AG04450 (cell line): ENCODE measurements around the gene IP6K3. TPM values are rescaled to one million over a fixed set of nuclear protein-coding genes. Genes with fewer than 3 reads are reported as not detected.

Experiments used
- CTCF ChIA-PET: fragments of 300-600, 350-600 bp; formaldehyde crosslinking; extraction: SDS; loops from one replicate; lab custom pipeline; 2022; ENCODE audit warnings: antibody characterized with exemption, inconsistent platforms; lab: Charles Lee
- POLR2A ChIA-PET: fragments of 350-600 bp; formaldehyde crosslinking; extraction: SDS; loops from one replicate; lab custom pipeline; 2021; ENCODE audit warnings: antibody characterized with exemption, inconsistent platforms; lab: Yijun Ruan, JAX
- DNase-seq: peaks from one replicate; pipeline ENCODE4 v3.0.0-alpha.2; 2011; ENCODE audit warnings: low read depth, low spot score
- H3K27ac ChIP-seq: one replicate; pipeline ENCODE4 v1.5.1; 2012; ENCODE audit warnings: low read depth, low read length, control low read depth
- H3K27me3 ChIP-seq: one replicate; pipeline ENCODE4 v1.6.0; 2012; ENCODE audit warnings: low read length; ENCODE audit not compliant: control insufficient read depth, insufficient read depth
- H3K4me3 ChIP-seq: 2 replicates; pipeline ENCODE4 v1.5.1; 2011; ENCODE audit warnings: mild to moderate bottlenecking, low read depth, low read length, control low read depth
- H3K9me3 ChIP-seq: 2 replicates; pipeline ENCODE4 v1.5.1; 2012; ENCODE audit warnings: low read length; ENCODE audit not compliant: control insufficient read depth, insufficient read depth
- CTCF ChIP-seq: IDR thresholded peaks from 2 replicates; pipeline ENCODE4 v1.5.1; 2011; ENCODE audit warnings: low read depth, low read length, control low read depth, inconsistent platforms
- polyA plus RNA-seq: library from polyadenylated mRNA; depleted of rRNA; stranded (reverse); fragments of >200 nt; gene quantifications from 2 replicates; pipeline ENCODE4 v1.2.3, GENCODE V29; 2011

IP6K3 gene
- polyA plus RNA-seq, 1 experiment, result 1.1 TPM

- no peak overlapping the region for H3K27ac ChIP-seq
- H3K9me3 ChIP-seq, result no peaks in the 10 kb centered on the region
- ChIA-PET POLR2A (interaction anchor here (0.7 kb wide), 1 partner anchor 108 kb away, joined by 12 read pairs; no protein-coding TSS in a partner anchor), CTCF (no interaction called here)
- H3K4me3 ChIP-seq, result no peak overlapping the region
- DNase-seq, result no peak
- TF ChIP-seq CTCF, result no peak
- H3K27me3 ChIP-seq, result peaks cover 31% of the 10 kb centered on the region
These were observed 28.7 kb downstream of the IP6K3 start for GRCh38 chr6:33717934-33718455.

GRCh38 chr6:33716890-33717632, 29.6 kb downstream of the IP6K3 start:
- H3K27ac ChIP-seq, result no peak overlapping the region
- ChIA-PET POLR2A (interaction anchor here (0.7 kb wide), 1 partner anchor 107 kb away, joined by 12 read pairs; no protein-coding TSS in a partner anchor), CTCF (interaction anchor here (0.5 to 2.4 kb wide), 2 partner anchors 25 to 27 kb away, joined by 4 to 11 read pairs; no protein-coding TSS in a partner anchor)
- DNase-seq, result no peak
- no peak overlapping the region for H3K4me3 ChIP-seq
- no peak for TF ChIP-seq CTCF
- H3K9me3 ChIP-seq, result no peaks in the 10 kb centered on the region
- peaks cover 22% of the 10 kb centered on the region for H3K27me3 ChIP-seq

GRCh38 chr6:33716379-33716778, 30.3 kb downstream of the IP6K3 start:
- H3K27ac ChIP-seq, result no peak overlapping the region
- peaks cover 22% of the 10 kb centered on the region for H3K27me3 ChIP-seq
- DNase-seq, result no peak
- H3K9me3 ChIP-seq, result no peaks in the 10 kb centered on the region
- ChIA-PET CTCF (interaction anchor here (0.5 to 2.4 kb wide), 3 partner anchors 25 to 311 kb away, joined by 3 to 11 read pairs (median 4); no protein-coding TSS in a partner anchor), POLR2A (no interaction called here)
- TF ChIP-seq CTCF, result no peak
- H3K4me3 ChIP-seq, result no peak overlapping the region

DNA sequence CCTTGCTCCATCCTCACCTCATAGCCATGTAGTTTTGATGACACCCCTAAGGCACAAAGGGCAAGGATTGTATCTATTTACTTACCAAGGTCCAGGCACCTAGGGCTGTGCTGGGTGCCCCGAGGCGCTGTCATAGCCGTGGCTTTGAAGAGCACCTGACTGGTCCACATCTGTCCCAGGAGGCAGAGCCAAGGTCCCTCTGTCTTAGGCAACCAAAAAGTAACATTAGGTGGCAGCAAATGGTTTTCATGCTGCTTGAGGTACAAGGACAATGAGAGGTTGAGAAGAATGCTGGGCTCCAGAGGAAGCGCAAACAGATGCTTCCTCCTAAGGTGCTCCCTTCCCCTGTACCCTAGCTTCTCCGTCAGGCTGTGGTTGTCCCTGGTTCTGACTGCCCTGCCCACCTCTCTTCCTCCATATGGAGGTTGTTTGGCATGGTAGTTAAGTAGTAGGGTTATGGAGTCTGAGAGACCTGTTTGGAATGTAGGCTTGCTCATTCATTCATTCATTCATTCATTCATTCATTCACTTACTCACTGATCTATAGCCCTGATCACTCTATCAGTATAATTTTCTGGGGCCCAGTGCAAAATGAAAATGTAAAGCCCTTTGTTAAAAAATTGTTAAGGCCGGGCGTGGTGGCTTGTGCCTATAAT, 32.2 kb downstream of the IP6K3 start:
- CTCF ChIA-PET, result interaction anchor here (1.0 to 1.6 kb wide), 4 partner anchors 125 to 341 kb away, joined by 3 to 6 read pairs (median 4); no protein-coding TSS in a partner anchor
- POLR2A ChIA-PET, result no interaction called here
- DNase-seq, result no peak
- TF ChIP-seq CTCF, result no peak
- Histone ChIP-seq H3K27me3 (peaks cover 17% of the 10 kb centered on the region), H3K4me3 (no peak overlapping the region), H3K27ac (peak overlapping the region; percentile 1), H3K9me3 (no peaks in the 10 kb centered on the region)
